ENCODE results near the gene NSUN7.

DNA sequence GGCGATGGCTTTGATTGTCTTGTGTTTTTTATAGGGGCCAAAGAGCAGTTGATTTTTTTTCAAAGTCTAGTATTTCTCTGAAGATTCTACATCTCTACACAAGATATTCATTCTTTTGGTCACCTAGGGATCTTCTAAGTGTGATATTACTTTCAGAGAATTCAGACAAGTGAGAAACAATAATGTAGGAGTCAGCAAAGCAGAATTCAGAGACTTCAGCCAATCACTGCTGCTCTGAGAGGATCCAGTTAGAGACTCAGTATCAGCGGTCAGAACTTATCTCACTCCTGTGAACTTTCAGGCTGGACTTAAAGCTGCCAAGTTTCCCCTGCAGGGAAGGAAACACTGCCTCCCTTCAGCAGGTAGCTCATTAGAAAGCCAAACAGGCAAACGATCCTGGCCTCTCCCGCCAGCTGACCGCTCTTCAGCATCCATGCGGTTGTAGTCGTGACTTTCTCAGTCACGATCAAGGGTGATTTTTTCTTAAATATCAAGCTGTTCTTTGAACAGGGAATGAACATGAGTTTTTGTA, 59.2 kb downstream of the NSUN7 start:
- TF ChIP-seq, protein P1, sequence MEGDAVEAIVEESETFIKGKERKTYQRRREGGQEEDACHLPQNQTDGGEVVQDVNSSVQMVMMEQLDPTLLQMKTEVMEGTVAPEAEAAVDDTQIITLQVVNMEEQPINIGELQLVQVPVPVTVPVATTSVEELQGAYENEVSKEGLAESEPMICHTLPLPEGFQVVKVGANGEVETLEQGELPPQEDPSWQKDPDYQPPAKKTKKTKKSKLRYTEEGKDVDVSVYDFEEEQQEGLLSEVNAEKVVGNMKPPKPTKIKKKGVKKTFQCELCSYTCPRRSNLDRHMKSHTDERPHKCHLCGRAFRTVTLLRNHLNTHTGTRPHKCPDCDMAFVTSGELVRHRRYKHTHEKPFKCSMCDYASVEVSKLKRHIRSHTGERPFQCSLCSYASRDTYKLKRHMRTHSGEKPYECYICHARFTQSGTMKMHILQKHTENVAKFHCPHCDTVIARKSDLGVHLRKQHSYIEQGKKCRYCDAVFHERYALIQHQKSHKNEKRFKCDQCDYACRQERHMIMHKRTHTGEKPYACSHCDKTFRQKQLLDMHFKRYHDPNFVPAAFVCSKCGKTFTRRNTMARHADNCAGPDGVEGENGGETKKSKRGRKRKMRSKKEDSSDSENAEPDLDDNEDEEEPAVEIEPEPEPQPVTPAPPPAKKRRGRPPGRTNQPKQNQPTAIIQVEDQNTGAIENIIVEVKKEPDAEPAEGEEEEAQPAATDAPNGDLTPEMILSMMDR (conservative IDR thresholded peaks at IDR 0.05 in 1 of 2, IDR thresholded peaks at IDR 0.05 in 1 of 2; ENCODE audit: low read depth in 1 of 2, low read length in 2 of 2): no peak
- no peak for TF ChIP-seq EZH2 (IDR thresholded peaks at IDR 0.05; ENCODE audit: low read length, missing control alignments)

Measured in fibroblast of lung (primary cell).